ENCODE measurements around the gene KRTAP10-5. TPM values are rescaled to one million over a fixed set of nuclear protein-coding genes. Genes with fewer than 3 reads are reported as not detected.
"Not testable (repeated sequence)": the region's sequence is repeated elsewhere in the genome, so short reads cannot be mapped to it uniquely, and the experiment has no call there.

Gene KRTAP10-5
- total RNA-seq, 1 experiment from 2014 or later = not detected

DNA sequence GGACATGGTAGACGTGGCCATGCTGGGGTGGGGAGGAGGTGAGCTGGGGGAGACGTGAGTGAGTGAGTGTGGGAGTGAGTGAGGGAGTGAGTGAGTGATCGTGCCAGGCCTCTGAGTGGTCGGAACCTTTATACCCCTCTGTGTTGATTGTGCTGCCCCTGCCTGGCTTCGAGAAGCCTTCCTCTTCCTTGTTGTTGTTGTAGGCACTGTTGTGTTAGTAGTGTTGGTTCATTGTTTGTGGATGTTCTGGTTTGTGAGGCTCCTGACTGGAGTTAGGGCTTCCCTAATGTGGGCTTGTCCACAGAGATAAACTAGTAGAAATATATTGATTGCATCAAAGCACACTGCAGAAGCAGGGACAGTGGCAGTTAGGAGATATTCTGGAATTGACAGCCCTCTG lies 21.7 kb downstream of the KRTAP10-5 start, which contains the start of gene KRTAP10-3:
Gene KRTAP10-3, minus strand, starts transcription at position 101 of the 400 bp plus-strand sequence. Its CDS starts 80 bp downstream, at position 21.
- Mint-ChIP-seq H3K4me3 (ENCODE audit: unreplicated experiment) (no peak within 1 kb of the TSS), H3K9me3 (ENCODE audit: unreplicated experiment) (no peaks in the 10 kb centered on the region), H3K4me1 (ENCODE audit: low read depth, unreplicated experiment) (no peaks in the 10 kb centered on the region), H3K27me3 (ENCODE audit: insufficient read depth, unreplicated experiment) (peaks cover 25% of the 10 kb centered on the region), H3K36me3 (ENCODE audit: insufficient read depth, unreplicated experiment) (no peaks in the 10 kb centered on the region), H3K27ac (ENCODE audit: unreplicated experiment) (no peak within 1 kb of the TSS)
- TF ChIP-seq, protein P1, sequence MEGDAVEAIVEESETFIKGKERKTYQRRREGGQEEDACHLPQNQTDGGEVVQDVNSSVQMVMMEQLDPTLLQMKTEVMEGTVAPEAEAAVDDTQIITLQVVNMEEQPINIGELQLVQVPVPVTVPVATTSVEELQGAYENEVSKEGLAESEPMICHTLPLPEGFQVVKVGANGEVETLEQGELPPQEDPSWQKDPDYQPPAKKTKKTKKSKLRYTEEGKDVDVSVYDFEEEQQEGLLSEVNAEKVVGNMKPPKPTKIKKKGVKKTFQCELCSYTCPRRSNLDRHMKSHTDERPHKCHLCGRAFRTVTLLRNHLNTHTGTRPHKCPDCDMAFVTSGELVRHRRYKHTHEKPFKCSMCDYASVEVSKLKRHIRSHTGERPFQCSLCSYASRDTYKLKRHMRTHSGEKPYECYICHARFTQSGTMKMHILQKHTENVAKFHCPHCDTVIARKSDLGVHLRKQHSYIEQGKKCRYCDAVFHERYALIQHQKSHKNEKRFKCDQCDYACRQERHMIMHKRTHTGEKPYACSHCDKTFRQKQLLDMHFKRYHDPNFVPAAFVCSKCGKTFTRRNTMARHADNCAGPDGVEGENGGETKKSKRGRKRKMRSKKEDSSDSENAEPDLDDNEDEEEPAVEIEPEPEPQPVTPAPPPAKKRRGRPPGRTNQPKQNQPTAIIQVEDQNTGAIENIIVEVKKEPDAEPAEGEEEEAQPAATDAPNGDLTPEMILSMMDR (IDR thresholded peaks at IDR 0.05; ENCODE audit: insufficient read depth in 1 of 2, low read depth in 1 of 2, low read length in 1 of 2, severe bottlenecking in 1 of 2, unreplicated experiment in 1 of 2) = no peak
- POLR2A ChIA-PET = no interaction called here
- no peaks in the 10 kb centered on the region; the same call in 1 of the 2 replicates for H3K27me3 ChIP-seq (replicated peaks; ENCODE audit: control insufficient read depth, insufficient read depth, low read length)
- BruUV-seq (replicated peaks) = no TSS peak
- H3K9me3 ChIP-seq = no peaks in the 10 kb centered on the region
- CTCF ChIA-PET = no interaction called here
- H3K4me1 ChIP-seq = no peaks in the 10 kb centered on the region
- intact Hi-C loops (cut with micrococcal nuclease; ENCODE audit: unreplicated experiment) = no loop called here
- H3K36me3 ChIP-seq (ENCODE audit: control insufficient read depth, insufficient read depth, low read length) = no peaks in the 10 kb centered on the region
- no peak within 1 kb of the TSS for H3K4me3 ChIP-seq (ENCODE audit: low read depth, low read length)
- DNase-seq = no peak

- DNase-seq; H3K4me3 ChIP-seq (ENCODE audit: low read depth, low read length); intact Hi-C loops (cut with micrococcal nuclease; ENCODE audit: unreplicated experiment); H3K36me3 Mint-ChIP-seq (ENCODE audit: insufficient read depth, unreplicated experiment); CTCF ChIA-PET; H3K4me3 Mint-ChIP-seq (ENCODE audit: unreplicated experiment); BruUV-seq (replicated peaks); H3K4me1 ChIP-seq; H3K27ac Mint-ChIP-seq (ENCODE audit: unreplicated experiment); H3K4me1 Mint-ChIP-seq (ENCODE audit: low read depth, unreplicated experiment); H3K9me3 ChIP-seq; POLR2A ChIA-PET; H3K9me3 Mint-ChIP-seq (ENCODE audit: unreplicated experiment); H3K36me3 ChIP-seq (ENCODE audit: control insufficient read depth, insufficient read depth, low read length); H3K27me3 ChIP-seq (replicated peaks; ENCODE audit: control insufficient read depth, insufficient read depth, low read length): not testable (repeated sequence)
- H3K27me3 Mint-ChIP-seq (ENCODE audit: insufficient read depth, unreplicated experiment) = peaks cover 24% of the 10 kb centered on the region
Observed at GRCh38 chr21:44558329-44558675, 22.1 kb downstream of the KRTAP10-5 start.

DNA sequence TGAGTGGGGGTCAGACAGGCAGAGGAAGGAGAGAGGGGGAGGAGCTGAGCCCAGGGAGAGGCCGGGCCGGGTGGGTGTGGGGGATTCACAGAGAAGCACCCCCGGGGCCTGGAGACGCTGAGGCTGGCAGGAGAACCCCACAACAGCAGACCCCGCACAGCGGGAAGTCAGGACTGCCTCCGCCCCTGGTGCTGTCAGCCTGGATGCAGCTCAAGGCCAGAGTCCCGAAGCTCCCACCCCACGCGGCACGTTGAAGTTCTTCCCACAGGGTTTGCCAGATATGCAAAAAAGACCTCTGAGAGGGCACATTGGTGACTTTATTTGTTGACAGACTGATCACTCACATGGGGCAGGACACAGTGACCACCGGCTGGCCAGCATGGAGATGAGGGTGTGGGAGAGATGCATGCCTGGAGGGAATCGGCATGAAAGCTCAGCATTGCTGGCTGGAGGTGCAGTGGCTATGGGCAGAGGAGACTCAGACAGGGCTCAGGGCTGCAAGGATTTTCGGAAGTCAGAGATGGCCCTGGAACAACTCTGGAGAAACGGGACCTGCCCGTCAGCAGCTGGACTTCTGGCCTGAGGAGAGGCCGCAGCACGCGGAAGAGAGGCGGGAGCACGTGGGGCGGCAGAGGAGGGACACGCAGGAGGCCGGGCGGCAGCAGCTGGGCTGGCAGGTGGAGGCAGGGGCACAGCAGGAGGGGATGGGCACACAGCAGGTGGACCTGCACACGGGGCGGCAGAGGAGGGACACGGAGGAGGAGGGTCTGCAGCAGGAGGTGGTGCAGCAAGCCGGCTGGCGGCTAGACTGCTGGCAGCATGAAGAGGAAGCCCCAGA lies 22.7 kb downstream of the KRTAP10-5 start:
- intact Hi-C loops (cut with micrococcal nuclease; ENCODE audit: unreplicated experiment) = no loop called here
- Histone ChIP-seq H3K36me3 (ENCODE audit: control insufficient read depth, insufficient read depth, low read length) (no peaks in the 10 kb centered on the region), H3K4me3 (ENCODE audit: low read depth, low read length) (no peak overlapping the region), H3K27me3 (replicated peaks; ENCODE audit: control insufficient read depth, insufficient read depth, low read length) (no peaks in the 10 kb centered on the region; the same call in 1 of the 2 replicates), H3K9me3 (no peaks in the 10 kb centered on the region), H3K4me1 (no peaks in the 10 kb centered on the region)
- DNase-seq = no peak
- no TSS peak for BruUV-seq (replicated peaks)
- H3K27me3 Mint-ChIP-seq (ENCODE audit: insufficient read depth, unreplicated experiment) = peaks cover 23% of the 10 kb centered on the region
- H3K9me3 Mint-ChIP-seq (ENCODE audit: unreplicated experiment) = no peaks in the 10 kb centered on the region
- ChIA-PET CTCF (no interaction called here), POLR2A (no interaction called here)
- H3K36me3 Mint-ChIP-seq (ENCODE audit: insufficient read depth, unreplicated experiment) = no peaks in the 10 kb centered on the region
- no peaks in the 10 kb centered on the region for H3K4me1 Mint-ChIP-seq (ENCODE audit: low read depth, unreplicated experiment)
- no peak overlapping the region for H3K27ac Mint-ChIP-seq (ENCODE audit: unreplicated experiment)
- no peak overlapping the region for H3K4me3 Mint-ChIP-seq (ENCODE audit: unreplicated experiment)
- TF ChIP-seq, protein P1 (IDR thresholded peaks at IDR 0.05; ENCODE audit: insufficient read depth in 1 of 2, low read depth in 1 of 2, low read length in 1 of 2, severe bottlenecking in 1 of 2, unreplicated experiment in 1 of 2) = no peak

Measured in Caco-2 (cell line).